OCI-LY1 (cell line): Measurements from ENCODE around the gene MAN1A2.

Source experiments
- H2AFZ ChIP-seq: fragments of 200-600 bp; sonication (generic), shearing (Covaris generic); 2 replicates; pipeline ENCODE4 v1.6.0; 2014; ENCODE audit warnings: antibody characterized with exemption, mild to moderate bottlenecking, low read length
- H3F3A ChIP-seq: fragments of 200-600 bp; sonication (generic), shearing (Covaris generic); 2 replicates; pipeline ENCODE4 v1.6.0; 2014; ENCODE audit warnings: mild to moderate bottlenecking, antibody characterized with exemption, low read length, moderate library complexity; ENCODE audit not compliant: insufficient read depth
- H3K27ac ChIP-seq: fragments of 200-600 bp; sonication (generic); 2 replicates; pipeline ENCODE4 v1.5.1; 2014; ENCODE audit warnings: low read length, mixed run types, mild to moderate bottlenecking, low read depth; ENCODE audit not compliant: poor library complexity, severe bottlenecking
- H3K27me3 ChIP-seq: fragments of 200-600 bp; sonication (generic); 2 replicates; pipeline ENCODE4 v1.6.0; 2014; ENCODE audit warnings: antibody characterized with exemption, mild to moderate bottlenecking, low read length, moderate library complexity; ENCODE audit not compliant: insufficient read depth
- H3K36me3 ChIP-seq: fragments of 200-600 bp; sonication (generic); 2 replicates; pipeline ENCODE4 v1.6.1; 2014; ENCODE audit warnings: mild to moderate bottlenecking, antibody characterized with exemption, low read length, moderate library complexity, mixed read lengths; ENCODE audit not compliant: insufficient read depth
- H3K4me1 ChIP-seq: fragments of 200-600 bp; sonication (generic); 2 replicates; pipeline ENCODE4 v1.5.1; 2014; ENCODE audit warnings: mild to moderate bottlenecking, low read length, moderate library complexity; ENCODE audit not compliant: insufficient read depth, severe bottlenecking
- H3K4me2 ChIP-seq: fragments of 200-600 bp; sonication (generic), shearing (Covaris generic); 2 replicates; pipeline ENCODE4 v1.6.1; 2014; ENCODE audit warnings: low read length
- H3K4me3 ChIP-seq: fragments of 200-600 bp; sonication (generic); 2 replicates; pipeline ENCODE4 v1.5.1; 2014; ENCODE audit warnings: low read length, low read depth, mild to moderate bottlenecking, mixed read lengths; ENCODE audit not compliant: poor library complexity, severe bottlenecking
- H3K79me2 ChIP-seq: fragments of 200-600 bp; shearing (Covaris generic); 2 replicates; pipeline ENCODE4 v1.6.1; 2016; ENCODE audit warnings: mixed run types, low read length, mixed read lengths; ENCODE audit not compliant: insufficient read depth
- H3K9ac ChIP-seq: fragments of 200-600 bp; sonication (generic), shearing (Covaris generic); 2 replicates; pipeline ENCODE4 v1.6.1; 2014; ENCODE audit warnings: mild to moderate bottlenecking, low read length, mixed read lengths
- H3K9me2 ChIP-seq: fragments of 200-600 bp; sonication (generic), shearing (Covaris generic); 2 replicates; pipeline ENCODE4 v1.6.1; 2014; ENCODE audit warnings: low read depth, mild to moderate bottlenecking, low read length, mixed read lengths
- H3K9me3 ChIP-seq: fragments of 200-600 bp; shearing (Covaris generic); 2 replicates; pipeline ENCODE4 v1.6.1; 2014; ENCODE audit warnings: low read length, mixed read lengths
- H4K20me1 ChIP-seq: fragments of 200-600 bp; sonication (generic), shearing (Covaris generic); 2 replicates; pipeline ENCODE4 v1.6.0; 2016; ENCODE audit warnings: mild to moderate bottlenecking, low read length; ENCODE audit not compliant: insufficient read depth
- EZH2 ChIP-seq: fragments of 200-600 bp; sonication (generic), shearing (Covaris generic); IDR thresholded peaks from 2 replicates; pipeline ENCODE4 v1.8.0; 2017; ENCODE audit warnings: borderline replicate concordance, mixed run types, mild to moderate bottlenecking, antibody characterized with exemption, low read length, moderate library complexity, mixed read lengths
- TF ChIP-seq, protein P1 (sequence below): fragments of 200-600 bp; sonication (generic), shearing (Covaris generic); IDR thresholded peaks from 2 replicates; pipeline ENCODE4 v1.5.1; 2017; ENCODE audit warnings: mild to moderate bottlenecking, antibody characterized with exemption, low read length, moderate library complexity, mixed read lengths

MAN1A2 gene

DNA sequence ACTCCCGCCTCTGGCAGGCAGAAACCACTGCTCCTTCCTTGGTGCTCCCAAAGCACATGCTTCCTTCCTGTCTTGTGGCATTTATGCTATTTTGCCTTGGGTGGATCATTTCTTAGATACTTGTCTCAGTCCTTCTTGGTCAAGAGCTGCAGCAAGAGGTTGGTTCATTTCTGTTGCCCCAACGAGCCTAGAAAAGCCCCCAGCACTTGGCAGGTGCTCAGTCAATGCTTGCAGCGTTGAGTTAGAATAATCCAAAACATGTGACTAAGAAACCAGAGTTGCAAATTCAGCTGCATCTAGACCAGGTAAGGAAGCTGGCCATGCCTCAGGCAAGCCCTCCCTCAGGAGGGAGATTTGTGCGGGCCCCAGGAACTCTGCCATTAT is 196.2 kb downstream of the MAN1A2 start:
- no peaks in the 10 kb centered on the region for H3K79me2 ChIP-seq
- no peaks in the 10 kb centered on the region for H3K4me1 ChIP-seq
- H2AFZ ChIP-seq = no peak overlapping the region
- no peaks in the 10 kb centered on the region for H3K36me3 ChIP-seq
- H3K4me2 ChIP-seq = no peak overlapping the region
- H3K9ac ChIP-seq = no peak overlapping the region
- H3K9me3 ChIP-seq = no peaks in the 10 kb centered on the region
- H3K27ac ChIP-seq = no peak overlapping the region
- H4K20me1 ChIP-seq = no peaks in the 10 kb centered on the region
- no peak overlapping the region for H3K4me3 ChIP-seq
- TF ChIP-seq, protein P1, sequence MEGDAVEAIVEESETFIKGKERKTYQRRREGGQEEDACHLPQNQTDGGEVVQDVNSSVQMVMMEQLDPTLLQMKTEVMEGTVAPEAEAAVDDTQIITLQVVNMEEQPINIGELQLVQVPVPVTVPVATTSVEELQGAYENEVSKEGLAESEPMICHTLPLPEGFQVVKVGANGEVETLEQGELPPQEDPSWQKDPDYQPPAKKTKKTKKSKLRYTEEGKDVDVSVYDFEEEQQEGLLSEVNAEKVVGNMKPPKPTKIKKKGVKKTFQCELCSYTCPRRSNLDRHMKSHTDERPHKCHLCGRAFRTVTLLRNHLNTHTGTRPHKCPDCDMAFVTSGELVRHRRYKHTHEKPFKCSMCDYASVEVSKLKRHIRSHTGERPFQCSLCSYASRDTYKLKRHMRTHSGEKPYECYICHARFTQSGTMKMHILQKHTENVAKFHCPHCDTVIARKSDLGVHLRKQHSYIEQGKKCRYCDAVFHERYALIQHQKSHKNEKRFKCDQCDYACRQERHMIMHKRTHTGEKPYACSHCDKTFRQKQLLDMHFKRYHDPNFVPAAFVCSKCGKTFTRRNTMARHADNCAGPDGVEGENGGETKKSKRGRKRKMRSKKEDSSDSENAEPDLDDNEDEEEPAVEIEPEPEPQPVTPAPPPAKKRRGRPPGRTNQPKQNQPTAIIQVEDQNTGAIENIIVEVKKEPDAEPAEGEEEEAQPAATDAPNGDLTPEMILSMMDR = no peak
- TF ChIP-seq EZH2 = no peak
- no peaks in the 10 kb centered on the region for H3K27me3 ChIP-seq
- no peaks in the 10 kb centered on the region for H3K9me2 ChIP-seq
- H3F3A ChIP-seq = no peaks in the 10 kb centered on the region

DNA sequence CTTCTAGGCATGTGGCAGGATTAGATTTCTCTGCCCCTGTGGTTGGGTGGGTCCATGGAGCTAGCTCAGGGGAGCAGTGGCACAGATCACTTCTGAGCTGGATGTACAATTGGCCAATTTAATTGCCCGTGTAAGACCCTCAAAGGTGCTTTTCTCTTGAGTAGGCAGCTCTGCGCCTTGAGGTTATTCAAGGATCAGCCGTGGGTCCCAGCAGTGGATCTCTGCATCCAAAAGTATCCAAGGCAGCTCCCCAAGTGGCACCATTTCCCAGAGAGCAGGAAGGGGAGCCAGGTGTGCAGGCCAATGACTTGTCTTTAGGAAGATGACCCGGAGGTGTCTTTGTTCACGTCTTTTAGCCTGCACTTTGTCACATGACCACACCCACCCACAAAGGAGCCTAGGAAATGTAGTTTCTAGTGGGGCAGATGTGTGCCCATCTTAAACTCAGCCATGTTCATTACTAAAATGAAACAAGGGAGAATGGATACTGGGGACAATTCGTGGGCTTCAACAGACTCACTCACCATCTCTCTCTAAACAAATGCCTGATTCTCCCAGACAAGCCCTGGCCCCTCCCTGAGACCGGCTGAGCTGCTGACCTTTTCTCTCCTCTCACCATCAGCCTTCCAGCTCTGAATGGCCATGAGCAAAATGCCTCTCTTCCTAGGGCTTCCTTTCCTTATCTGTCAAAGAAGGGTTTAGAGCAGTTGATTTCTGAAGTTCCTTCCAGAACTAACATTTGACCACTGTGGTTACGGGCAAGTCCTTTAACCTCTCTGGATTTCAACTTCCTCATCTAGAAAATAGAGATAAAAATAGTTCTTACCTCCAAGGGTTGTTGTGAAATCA is 197.2 kb downstream of the MAN1A2 start:
- H3K4me3 ChIP-seq = no peak overlapping the region
- H3K36me3 ChIP-seq = no peaks in the 10 kb centered on the region
- H2AFZ ChIP-seq = no peak overlapping the region
- no peak overlapping the region for H3K4me2 ChIP-seq
- no peak overlapping the region for H3K9ac ChIP-seq
- H3K27me3 ChIP-seq = no peaks in the 10 kb centered on the region
- H4K20me1 ChIP-seq = no peaks in the 10 kb centered on the region
- H3K4me1 ChIP-seq = no peaks in the 10 kb centered on the region
- H3K9me2 ChIP-seq = no peaks in the 10 kb centered on the region
- H3F3A ChIP-seq = no peaks in the 10 kb centered on the region
- H3K27ac ChIP-seq = no peak overlapping the region
- no peaks in the 10 kb centered on the region for H3K9me3 ChIP-seq
- no peak for TF ChIP-seq EZH2
- TF ChIP-seq, protein P1 = no peak
- H3K79me2 ChIP-seq = no peaks in the 10 kb centered on the region

DNA sequence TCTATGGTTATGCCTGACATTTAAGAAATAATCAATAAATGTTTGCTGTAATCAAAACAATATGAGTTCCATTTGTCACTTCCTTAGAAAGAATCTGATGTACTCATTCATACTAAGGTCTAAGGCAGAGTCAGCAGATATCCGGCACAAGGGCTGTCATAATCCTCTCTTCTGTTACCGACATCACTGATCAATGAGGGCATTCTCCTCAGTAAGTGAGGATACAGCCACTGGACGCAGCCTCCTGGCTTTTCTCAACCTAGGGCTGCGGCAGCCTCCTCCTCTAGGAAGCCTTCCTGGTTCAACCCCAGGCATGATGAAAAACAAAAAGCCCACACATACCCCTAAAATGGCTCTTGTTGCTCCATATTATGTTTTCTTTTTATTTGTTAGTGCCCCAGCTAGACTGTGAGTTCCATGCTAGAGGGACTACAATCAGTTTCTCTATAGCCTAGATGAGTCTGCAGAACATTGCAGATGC is 197.9 kb downstream of the MAN1A2 start:
- TF ChIP-seq, protein P1 = no peak
- TF ChIP-seq EZH2 = no peak
- H3K9ac ChIP-seq = no peak overlapping the region
- H3K79me2 ChIP-seq = no peaks in the 10 kb centered on the region
- no peak overlapping the region for H3K4me2 ChIP-seq
- no peaks in the 10 kb centered on the region for H3K9me2 ChIP-seq
- H3K4me3 ChIP-seq = no peak overlapping the region
- H3K27me3 ChIP-seq = no peaks in the 10 kb centered on the region
- no peak overlapping the region for H2AFZ ChIP-seq
- no peaks in the 10 kb centered on the region for H3K9me3 ChIP-seq
- no peaks in the 10 kb centered on the region for H3F3A ChIP-seq
- H3K36me3 ChIP-seq = no peaks in the 10 kb centered on the region
- no peak overlapping the region for H3K27ac ChIP-seq
- no peaks in the 10 kb centered on the region for H3K4me1 ChIP-seq
- H4K20me1 ChIP-seq = no peaks in the 10 kb centered on the region
